ENCODE results near the gene GPR78. TPM values are rescaled to one million over a fixed set of nuclear protein-coding genes. Genes with fewer than 3 reads are reported as not detected.
A peak's percentile ranks its signal among the peaks of the same experiment; 100 is the strongest.

The GPR78 gene
- polyA plus RNA-seq, 1 of the 3 experiments (the other 2 are of a cell fraction), result not detected

GRCh38 chr4:8582941-8583654 lies 2.9 kb downstream of the GPR78 start:
- Histone ChIP-seq H3K4me3 (ENCODE audit: low read depth in 2 of 2, low read length in 1 of 2) (no peak overlapping the region), H3K4me2 (no peak overlapping the region), H3K9me2 (no peaks in the 10 kb centered on the region), H3K27ac (ENCODE audit: low read depth in 2 of 2, low read length in 1 of 2) (no peak overlapping the region), H2AFZ (ENCODE audit: low read depth) (no peak overlapping the region), H3K27me3 (ENCODE audit: insufficient read depth) (no peaks in the 10 kb centered on the region; the same call in 1 of the 2 replicates), H3K79me2 (ENCODE audit: insufficient read depth) (no peaks in the 10 kb centered on the region), H3F3A (replicated peaks; ENCODE audit: insufficient read depth) (no peaks in the 10 kb centered on the region), H3K9ac (no peak overlapping the region), H3K36me3 (replicated peaks in 1 of 2; ENCODE audit: control insufficient read depth in 1 of 2, insufficient read depth in 2 of 2, low read length in 1 of 2) (no peaks in the 10 kb centered on the region), H3K4me1 (ENCODE audit: control insufficient read depth in 1 of 2, insufficient read depth in 2 of 2, low read depth in 1 of 2, low read length in 1 of 2) (peaks cover 0 to 4% of the 10 kb centered on the region in 2 experiments; a peak in 1 of 4 replicates), H4K20me1 (ENCODE audit: insufficient read depth) (no peaks in the 10 kb centered on the region), H3K9me3 (no peaks in the 10 kb centered on the region)
- ChIA-PET CTCF (interaction anchor here (0.8 to 2.1 kb wide), 5 partner anchors 8 to 302 kb away, joined by 3 to 9 read pairs (median 4); no protein-coding TSS in a partner anchor), POLR2A (no interaction called here)
- TF ChIP-seq IRF3 (IDR thresholded peaks at IDR 0.05; ENCODE audit: low read depth, low read length) (no peak), TAF1 (IDR thresholded peaks at IDR 0.05; ENCODE audit: borderline replicate concordance, low read depth, low read length) (no peak), EP300 (IDR thresholded peaks at IDR 0.05; ENCODE audit: borderline replicate concordance in 1 of 2, low read depth in 1 of 2, low read length in 1 of 2) (no peak), EZH2phosphoT487 (IDR thresholded peaks at IDR 0.05; ENCODE audit: borderline replicate concordance, low read depth) (no peak), GATA2 (CRISPR knock-in tag; IDR thresholded peaks at IDR 0.05) (no peak), TCF12 (IDR thresholded peaks at IDR 0.05) (no peak), CHD2 (IDR thresholded peaks at IDR 0.05; ENCODE audit: low read length, partially characterized antibody) (no peak), SMC3 (IDR thresholded peaks at IDR 0.05; ENCODE audit: low read depth, low read length) (no peak), RAD21 (IDR thresholded peaks at IDR 0.05; ENCODE audit: low read length) (no peak), FOXM1 (IDR thresholded peaks at IDR 0.05; ENCODE audit: low read depth) (no peak), NRF1 (IDR thresholded peaks at IDR 0.05; ENCODE audit: low read depth, low read length) (no peak), PBX3 (IDR thresholded peaks at IDR 0.05) (no peak), TEAD4 (IDR thresholded peaks at IDR 0.05; ENCODE audit: borderline replicate concordance, insufficient read depth) (no peak), JUND (IDR thresholded peaks at IDR 0.05) (no peak)
- DNase-seq, result peak; percentile 12
- WGBS (ENCODE audit: low lambda C conversion rate), result 18% methylated on average over 5 of the region's 9 CpGs

GRCh38 chr4:8583655-8584025 lies 3.4 kb downstream of the GPR78 start:
- Histone ChIP-seq H3K9me2 (no peaks in the 10 kb centered on the region), H2AFZ (ENCODE audit: low read depth) (no peak overlapping the region), H3K27me3 (ENCODE audit: insufficient read depth) (no peaks in the 10 kb centered on the region; the same call in 1 of the 2 replicates), H3K36me3 (replicated peaks in 1 of 2; ENCODE audit: control insufficient read depth in 1 of 2, insufficient read depth in 2 of 2, low read length in 1 of 2) (no peaks in the 10 kb centered on the region), H3F3A (replicated peaks; ENCODE audit: insufficient read depth) (no peaks in the 10 kb centered on the region), H3K9me3 (no peaks in the 10 kb centered on the region), H3K4me2 (no peak overlapping the region), H3K79me2 (ENCODE audit: insufficient read depth) (no peaks in the 10 kb centered on the region), H4K20me1 (ENCODE audit: insufficient read depth) (no peaks in the 10 kb centered on the region), H3K27ac (ENCODE audit: low read depth in 2 of 2, low read length in 1 of 2) (no peak overlapping the region), H3K9ac (no peak overlapping the region), H3K4me1 (ENCODE audit: control insufficient read depth in 1 of 2, insufficient read depth in 2 of 2, low read depth in 1 of 2, low read length in 1 of 2) (peaks cover 0 to 4% of the 10 kb centered on the region in 2 experiments; a peak in 1 of 4 replicates), H3K4me3 (ENCODE audit: low read depth in 2 of 2, low read length in 1 of 2) (no peak overlapping the region)
- WGBS (ENCODE audit: low lambda C conversion rate), result 17% methylated on average over 2 of the region's 4 CpGs
- CTCF ChIA-PET, result interaction anchor here (0.6 to 2.1 kb wide), 5 partner anchors 8 to 302 kb away, joined by 3 to 9 read pairs (median 4); no protein-coding TSS in a partner anchor
- POLR2A ChIA-PET, result no interaction called here
- DNase-seq, result no peak
- TF ChIP-seq MXI1 (IDR thresholded peaks at IDR 0.05; ENCODE audit: low read depth, low read length), result no peak
- no peak for TF ChIP-seq SIN3A (IDR thresholded peaks at IDR 0.05; ENCODE audit: borderline replicate concordance, low read depth, low read length)
- TF ChIP-seq MEF2A (IDR thresholded peaks at IDR 0.05; ENCODE audit: borderline replicate concordance, low read depth), result no peak
- no peak for TF ChIP-seq IRF3 (IDR thresholded peaks at IDR 0.05; ENCODE audit: low read depth, low read length)
- no peak for TF ChIP-seq CHD2 (IDR thresholded peaks at IDR 0.05; ENCODE audit: low read length, partially characterized antibody)
- no peak for TF ChIP-seq FOXM1 (IDR thresholded peaks at IDR 0.05; ENCODE audit: low read depth)
- TF ChIP-seq ELF1 (IDR thresholded peaks at IDR 0.05), result no peak
- TF ChIP-seq SMC3 (IDR thresholded peaks at IDR 0.05; ENCODE audit: low read depth, low read length), result no peak
- no peak for TF ChIP-seq TAF1 (IDR thresholded peaks at IDR 0.05; ENCODE audit: borderline replicate concordance, low read depth, low read length)

Data from SK-N-SH (cell line).